SK-N-SH (cell line): ENCODE data around the gene KLHDC8B. TPM values are rescaled to one million over a fixed set of nuclear protein-coding genes. Genes with fewer than 3 reads are reported as not detected.

Source experiments
- CTCF ChIA-PET: fragments of 300-600, 350-600 bp; formaldehyde crosslinking; extraction: SDS; loops from one replicate; lab custom pipeline; 2021; lab: Yijun Ruan, JAX
- POLR2A ChIA-PET: fragments of 350-600 bp; sonication (Branson Sonifier 250); formaldehyde crosslinking; extraction: SDS; loops from one replicate; lab custom pipeline; 2020; ENCODE audit warnings: antibody characterized with exemption, inconsistent platforms; lab: Yijun Ruan, JAX
- DNase-seq: peaks from one replicate; pipeline ENCODE4 v3.0.0; 2012
- H2AFZ ChIP-seq: fragments of 200-600 bp; sonication (generic); 2 replicates; pipeline ENCODE4 v1.8.1; 2016; ENCODE audit warnings: antibody characterized with exemption, mild to moderate bottlenecking, low read depth
- H3F3A ChIP-seq: fragments of 200-600 bp; sonication (generic); replicated peaks from 2 replicates; pipeline ENCODE3; 2016; ENCODE audit warnings: antibody characterized with exemption, mild to moderate bottlenecking; ENCODE audit not compliant: insufficient read depth
- H3K27ac ChIP-seq, 2 experiments: fragments of 200-500 bp in 1 of 2; fragments of 200-600 bp in 1 of 2; sonication (Bioruptor generic) in 1 of 2; sonication (generic), shearing (Covaris generic) in 1 of 2; 2 replicates each; pipeline versions ENCODE4 v1.5.1 to v1.6.1; 2014 to 2016; ENCODE audit warnings: low read depth in 2 of 2, inconsistent platforms in 1 of 2, low read length in 1 of 2, mild to moderate bottlenecking in 1 of 2, mixed read lengths in 1 of 2
- H3K27me3 ChIP-seq: fragments of 200-600 bp; sonication (generic), shearing (Covaris generic); 2 replicates; pipeline ENCODE4 v1.6.1; 2016; ENCODE audit warnings: mixed run types; ENCODE audit not compliant: insufficient read depth
- H3K36me3 ChIP-seq, 2 experiments: fragments of 200-500 bp in 1 of 2; fragments of 200-600 bp in 1 of 2; sonication (Bioruptor generic) in 1 of 2; sonication (generic) in 1 of 2; replicated peaks in 1 of 2; 2 replicates each; pipeline versions ENCODE3 to v1.5.1; 2014 to 2016; ENCODE audit warnings: low read length in 1 of 2, mild to moderate bottlenecking in 1 of 2; ENCODE audit not compliant: insufficient read depth in 2 of 2, control insufficient read depth in 1 of 2
- H3K4me1 ChIP-seq, 2 experiments: fragments of 200-500 bp in 1 of 2; fragments of 200-600 bp in 1 of 2; sonication (Bioruptor generic) in 1 of 2; sonication (generic), shearing (Covaris generic) in 1 of 2; 2 replicates each; pipeline versions ENCODE4 v1.5.1 to v1.6.1; 2014 to 2016; ENCODE audit warnings: low read depth in 1 of 2, low read length in 1 of 2, mixed run types in 1 of 2; ENCODE audit not compliant: insufficient read depth in 2 of 2, control insufficient read depth in 1 of 2
- H3K4me2 ChIP-seq: fragments of 200-600 bp; sonication (generic), shearing (Covaris generic); 2 replicates; pipeline ENCODE4 v1.6.1; 2017; ENCODE audit warnings: mixed run types
- H3K4me3 ChIP-seq, 2 experiments: fragments of 200-500 bp in 1 of 2; fragments of 200-600 bp in 1 of 2; sonication (Bioruptor generic) in 1 of 2; sonication (generic), shearing (Covaris generic) in 1 of 2; 2 replicates each; pipeline versions ENCODE4 v1.5.1 to v1.8.1; 2014 to 2016; ENCODE audit warnings: low read depth in 2 of 2, inconsistent platforms in 1 of 2, low read length in 1 of 2, mild to moderate bottlenecking in 1 of 2, mixed read lengths in 1 of 2, moderate library complexity in 1 of 2
- H3K79me2 ChIP-seq: fragments of 200-600 bp; sonication (generic); 2 replicates; pipeline ENCODE4 v1.8.1; 2017; ENCODE audit warnings: mild to moderate bottlenecking; ENCODE audit not compliant: insufficient read depth
- H3K9ac ChIP-seq: fragments of 200-600 bp; sonication (generic); 2 replicates; pipeline ENCODE4 v1.6.1; 2017; ENCODE audit warnings: mixed run types
- H3K9me2 ChIP-seq: fragments of 200-600 bp; sonication (generic); 2 replicates; pipeline ENCODE4 v1.6.1; 2017; ENCODE audit warnings: mixed run types
- H3K9me3 ChIP-seq: fragments of 200-600 bp; sonication (generic); 2 replicates; pipeline ENCODE4 v1.6.1; 2017; ENCODE audit warnings: mixed run types, mild to moderate bottlenecking, moderate library complexity
- H4K20me1 ChIP-seq: fragments of 200-600 bp; sonication (generic); 2 replicates; pipeline ENCODE4 v1.6.1; 2017; ENCODE audit warnings: mild to moderate bottlenecking, mixed run types; ENCODE audit not compliant: insufficient read depth
- CHD2 ChIP-seq: fragments of 150-350 bp; IDR thresholded peaks from 2 replicates; pipeline ENCODE4 v1.6.1; 2018; ENCODE audit warnings: low read length; ENCODE audit not compliant: partially characterized antibody
- EP300 ChIP-seq, 2 experiments: IDR thresholded peaks; 2 replicates each; pipeline versions ENCODE4 v1.4.0 to v1.6.1; 2012; ENCODE audit warnings: borderline replicate concordance in 1 of 2, low read depth in 1 of 2, low read length in 1 of 2
- EZH2phosphoT487 ChIP-seq: fragments of 200-600 bp; sonication (generic); IDR thresholded peaks from 2 replicates; pipeline ENCODE4 v1.6.1; 2017; ENCODE audit warnings: low read depth, mixed run types, mild to moderate bottlenecking, antibody characterized with exemption, moderate library complexity, borderline replicate concordance
- FOSL2 ChIP-seq: IDR thresholded peaks from 2 replicates; pipeline ENCODE4 v1.4.0; 2012; ENCODE audit warnings: low read depth, mild to moderate bottlenecking, moderate library complexity, borderline replicate concordance
- FOXJ3 ChIP-seq: sonication (generic); formaldehyde crosslinking; IDR thresholded peaks from 2 replicates; pipeline ENCODE4 v1.5.1; 2020; ENCODE audit warnings: mild to moderate bottlenecking, missing genetic modification reagents
- GABPA ChIP-seq: IDR thresholded peaks from 2 replicates; pipeline ENCODE4 v1.4.0; 2012; ENCODE audit warnings: low read depth, mild to moderate bottlenecking
- NFIC ChIP-seq: IDR thresholded peaks from 2 replicates; pipeline ENCODE4 v1.4.0; 2012; ENCODE audit warnings: borderline replicate concordance
- NRF1 ChIP-seq: IDR thresholded peaks from 2 replicates; pipeline ENCODE4 v1.6.1; 2012; ENCODE audit warnings: low read depth, mild to moderate bottlenecking, low read length
- POLR2AphosphoS5 ChIP-seq: IDR thresholded peaks from 2 replicates; pipeline ENCODE4 v1.6.1; 2012; ENCODE audit warnings: low read depth, low read length
- RFX5 ChIP-seq: IDR thresholded peaks from 2 replicates; pipeline ENCODE4 v1.6.1; 2012; ENCODE audit warnings: mild to moderate bottlenecking, improper control_type of control experiment, low read length
- SMC3 ChIP-seq: IDR thresholded peaks from 2 replicates; pipeline ENCODE4 v1.6.1; 2012; ENCODE audit warnings: low read depth, low read length, improper control_type of control experiment
- TAF1 ChIP-seq: IDR thresholded peaks from 2 replicates; pipeline ENCODE4 v1.6.1; 2012; ENCODE audit warnings: low read depth, mild to moderate bottlenecking, low read length, moderate library complexity, borderline replicate concordance
- TCF12 ChIP-seq: IDR thresholded peaks from 2 replicates; pipeline ENCODE4 v1.4.0; 2012
- TEAD4 ChIP-seq: IDR thresholded peaks from 2 replicates; pipeline ENCODE4 v1.4.0; 2012; ENCODE audit warnings: mild to moderate bottlenecking, borderline replicate concordance; ENCODE audit not compliant: insufficient read depth
- YY1 ChIP-seq: IDR thresholded peaks from 2 replicates; pipeline ENCODE4 v1.4.0; 2012; ENCODE audit warnings: low read depth, mild to moderate bottlenecking
- WGBS: methylation state at CpG from one replicate; pipeline ENCODE4 v1.1.6; 2017; ENCODE audit warnings: low lambda C conversion rate; 5-methylcytosine and 5-hydroxymethylcytosine counted together
- polyA plus RNA-seq, 3 experiments: library from polyadenylated mRNA; depleted of rRNA; stranded (reverse); fragments of >200 nt; gene quantifications; 2 replicates each; pipeline ENCODE4 v1.2.3, GENCODE V29; 2012
- TF ChIP-seq, protein P1 (sequence below): IDR thresholded peaks from 2 replicates; pipeline ENCODE4 v1.4.0; 2012; ENCODE audit warnings: low read depth
- TF ChIP-seq, protein P2 (sequence below): IDR thresholded peaks from 2 replicates; pipeline ENCODE4 v1.6.1; 2012; ENCODE audit warnings: mild to moderate bottlenecking, low read depth, low read length, moderate library complexity
- TF ChIP-seq, protein P3 (sequence below): IDR thresholded peaks from 2 replicates; pipeline ENCODE4; 2012
- TF ChIP-seq, protein P4 (sequence below): fragments of 150-350 bp; IDR thresholded peaks from 2 replicates; pipeline ENCODE4 v1.6.1; 2016; ENCODE audit warnings: mild to moderate bottlenecking, low read depth, low read length

Gene KLHDC8B
- polyA plus RNA-seq, 1 of the 3 experiments (the other 2 are of a cell fraction) = 35.3 TPM

DNA sequence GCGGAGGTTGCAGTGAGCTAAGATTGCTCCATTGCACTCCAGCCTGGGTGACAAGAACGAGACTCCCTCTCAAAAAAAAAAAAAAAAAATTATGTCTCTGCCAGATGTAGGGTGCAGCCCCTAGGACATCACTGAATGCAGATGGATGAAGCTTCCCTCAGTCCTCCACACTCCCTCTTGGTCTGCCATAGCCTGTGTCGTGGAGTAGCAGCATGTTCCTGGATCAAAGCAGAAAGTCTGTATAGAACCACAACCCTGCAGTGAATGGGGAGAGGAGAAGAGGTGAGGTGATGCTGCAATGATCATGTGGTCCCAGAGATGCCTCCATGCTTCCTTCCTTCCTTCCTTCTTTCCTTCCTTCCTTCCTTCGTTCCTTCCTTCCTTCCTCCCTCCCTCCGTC, 23.2 kb upstream of the KLHDC8B start (continued):
- TF ChIP-seq, protein P1, sequence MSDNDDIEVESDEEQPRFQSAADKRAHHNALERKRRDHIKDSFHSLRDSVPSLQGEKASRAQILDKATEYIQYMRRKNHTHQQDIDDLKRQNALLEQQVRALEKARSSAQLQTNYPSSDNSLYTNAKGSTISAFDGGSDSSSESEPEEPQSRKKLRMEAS = no peak
- TF ChIP-seq, protein P2, sequence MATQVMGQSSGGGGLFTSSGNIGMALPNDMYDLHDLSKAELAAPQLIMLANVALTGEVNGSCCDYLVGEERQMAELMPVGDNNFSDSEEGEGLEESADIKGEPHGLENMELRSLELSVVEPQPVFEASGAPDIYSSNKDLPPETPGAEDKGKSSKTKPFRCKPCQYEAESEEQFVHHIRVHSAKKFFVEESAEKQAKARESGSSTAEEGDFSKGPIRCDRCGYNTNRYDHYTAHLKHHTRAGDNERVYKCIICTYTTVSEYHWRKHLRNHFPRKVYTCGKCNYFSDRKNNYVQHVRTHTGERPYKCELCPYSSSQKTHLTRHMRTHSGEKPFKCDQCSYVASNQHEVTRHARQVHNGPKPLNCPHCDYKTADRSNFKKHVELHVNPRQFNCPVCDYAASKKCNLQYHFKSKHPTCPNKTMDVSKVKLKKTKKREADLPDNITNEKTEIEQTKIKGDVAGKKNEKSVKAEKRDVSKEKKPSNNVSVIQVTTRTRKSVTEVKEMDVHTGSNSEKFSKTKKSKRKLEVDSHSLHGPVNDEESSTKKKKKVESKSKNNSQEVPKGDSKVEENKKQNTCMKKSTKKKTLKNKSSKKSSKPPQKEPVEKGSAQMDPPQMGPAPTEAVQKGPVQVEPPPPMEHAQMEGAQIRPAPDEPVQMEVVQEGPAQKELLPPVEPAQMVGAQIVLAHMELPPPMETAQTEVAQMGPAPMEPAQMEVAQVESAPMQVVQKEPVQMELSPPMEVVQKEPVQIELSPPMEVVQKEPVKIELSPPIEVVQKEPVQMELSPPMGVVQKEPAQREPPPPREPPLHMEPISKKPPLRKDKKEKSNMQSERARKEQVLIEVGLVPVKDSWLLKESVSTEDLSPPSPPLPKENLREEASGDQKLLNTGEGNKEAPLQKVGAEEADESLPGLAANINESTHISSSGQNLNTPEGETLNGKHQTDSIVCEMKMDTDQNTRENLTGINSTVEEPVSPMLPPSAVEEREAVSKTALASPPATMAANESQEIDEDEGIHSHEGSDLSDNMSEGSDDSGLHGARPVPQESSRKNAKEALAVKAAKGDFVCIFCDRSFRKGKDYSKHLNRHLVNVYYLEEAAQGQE = no peak
- no peak for TF ChIP-seq POLR2AphosphoS5
- TF ChIP-seq RFX5 = no peak
- no peak for TF ChIP-seq FOXJ3 (CRISPR knock-in tag)

DNA sequence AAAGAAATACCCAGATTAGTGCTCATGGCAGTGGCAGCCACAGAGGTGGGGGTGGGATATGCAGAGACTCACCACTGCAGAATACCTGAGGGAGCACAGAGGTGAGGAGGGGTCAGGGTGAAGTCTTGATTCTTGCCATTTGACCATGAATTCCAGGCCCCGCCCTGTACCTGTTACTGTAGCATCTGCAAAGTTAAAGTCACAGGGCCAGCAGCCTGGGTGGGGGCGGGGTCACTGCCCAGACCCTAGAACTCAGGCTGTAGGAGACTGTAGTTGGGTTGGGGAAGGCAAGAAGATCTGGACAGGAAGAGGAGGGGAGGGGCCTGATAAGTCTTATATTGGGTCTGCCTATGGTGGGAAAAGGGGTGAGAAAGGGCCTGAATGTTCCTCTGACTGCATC, 19.8 kb upstream of the KLHDC8B start:
- no peak overlapping the region for H3K9ac ChIP-seq
- no peaks in the 10 kb centered on the region for H3F3A ChIP-seq
- no peak overlapping the region for H3K4me3 ChIP-seq
- H3K27ac ChIP-seq = no peak overlapping the region
- no peaks in the 10 kb centered on the region for H3K79me2 ChIP-seq
- H3K36me3 ChIP-seq = no peaks in the 10 kb centered on the region
- 71% methylated on average over 1 of the region's 2 CpGs for WGBS
- TF ChIP-seq NFIC = no peak
- no peak for TF ChIP-seq EP300 (IDR thresholded peaks at IDR 0.05; ENCODE audit: borderline replicate concordance in 1 of 2, low read depth in 1 of 2, low read length in 1 of 2)
- no peak for TF ChIP-seq POLR2AphosphoS5
- TF ChIP-seq, protein P3, sequence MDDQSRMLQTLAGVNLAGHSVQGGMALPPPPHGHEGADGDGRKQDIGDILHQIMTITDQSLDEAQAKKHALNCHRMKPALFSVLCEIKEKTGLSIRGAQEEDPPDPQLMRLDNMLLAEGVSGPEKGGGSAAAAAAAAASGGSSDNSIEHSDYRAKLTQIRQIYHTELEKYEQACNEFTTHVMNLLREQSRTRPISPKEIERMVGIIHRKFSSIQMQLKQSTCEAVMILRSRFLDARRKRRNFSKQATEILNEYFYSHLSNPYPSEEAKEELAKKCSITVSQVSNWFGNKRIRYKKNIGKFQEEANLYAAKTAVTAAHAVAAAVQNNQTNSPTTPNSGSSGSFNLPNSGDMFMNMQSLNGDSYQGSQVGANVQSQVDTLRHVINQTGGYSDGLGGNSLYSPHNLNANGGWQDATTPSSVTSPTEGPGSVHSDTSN = no peak
- TF ChIP-seq, protein P1 = no peak
- no peak for TF ChIP-seq TCF12
- TF ChIP-seq TEAD4 = no peak
- TF ChIP-seq FOSL2 = no peak
- TF ChIP-seq, protein P4, sequence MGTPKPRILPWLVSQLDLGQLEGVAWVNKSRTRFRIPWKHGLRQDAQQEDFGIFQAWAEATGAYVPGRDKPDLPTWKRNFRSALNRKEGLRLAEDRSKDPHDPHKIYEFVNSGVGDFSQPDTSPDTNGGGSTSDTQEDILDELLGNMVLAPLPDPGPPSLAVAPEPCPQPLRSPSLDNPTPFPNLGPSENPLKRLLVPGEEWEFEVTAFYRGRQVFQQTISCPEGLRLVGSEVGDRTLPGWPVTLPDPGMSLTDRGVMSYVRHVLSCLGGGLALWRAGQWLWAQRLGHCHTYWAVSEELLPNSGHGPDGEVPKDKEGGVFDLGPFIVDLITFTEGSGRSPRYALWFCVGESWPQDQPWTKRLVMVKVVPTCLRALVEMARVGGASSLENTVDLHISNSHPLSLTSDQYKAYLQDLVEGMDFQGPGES = no peak
- no peak for TF ChIP-seq RFX5
- no peak for TF ChIP-seq CHD2
- no peak for TF ChIP-seq NRF1
- no peak for TF ChIP-seq YY1
- no peak for TF ChIP-seq SMC3
- TF ChIP-seq TAF1 = no peak
- TF ChIP-seq GABPA = no peak
- no peak for TF ChIP-seq EZH2phosphoT487
- no peaks in the 10 kb centered on the region for H4K20me1 ChIP-seq
- H3K4me1 ChIP-seq = no peaks in the 10 kb centered on the region
- DNase-seq = no peak
- no peak overlapping the region for H3K4me2 ChIP-seq
- no peaks in the 10 kb centered on the region for H3K9me2 ChIP-seq
- ChIA-PET POLR2A (no interaction called here), CTCF (no interaction called here)
- no peaks in the 10 kb centered on the region for H3K27me3 ChIP-seq
- no peaks in the 10 kb centered on the region for H3K9me3 ChIP-seq
- no peak overlapping the region for H2AFZ ChIP-seq
